Measurements from ENCODE around the gene FAU.

FAU gene

DNA sequence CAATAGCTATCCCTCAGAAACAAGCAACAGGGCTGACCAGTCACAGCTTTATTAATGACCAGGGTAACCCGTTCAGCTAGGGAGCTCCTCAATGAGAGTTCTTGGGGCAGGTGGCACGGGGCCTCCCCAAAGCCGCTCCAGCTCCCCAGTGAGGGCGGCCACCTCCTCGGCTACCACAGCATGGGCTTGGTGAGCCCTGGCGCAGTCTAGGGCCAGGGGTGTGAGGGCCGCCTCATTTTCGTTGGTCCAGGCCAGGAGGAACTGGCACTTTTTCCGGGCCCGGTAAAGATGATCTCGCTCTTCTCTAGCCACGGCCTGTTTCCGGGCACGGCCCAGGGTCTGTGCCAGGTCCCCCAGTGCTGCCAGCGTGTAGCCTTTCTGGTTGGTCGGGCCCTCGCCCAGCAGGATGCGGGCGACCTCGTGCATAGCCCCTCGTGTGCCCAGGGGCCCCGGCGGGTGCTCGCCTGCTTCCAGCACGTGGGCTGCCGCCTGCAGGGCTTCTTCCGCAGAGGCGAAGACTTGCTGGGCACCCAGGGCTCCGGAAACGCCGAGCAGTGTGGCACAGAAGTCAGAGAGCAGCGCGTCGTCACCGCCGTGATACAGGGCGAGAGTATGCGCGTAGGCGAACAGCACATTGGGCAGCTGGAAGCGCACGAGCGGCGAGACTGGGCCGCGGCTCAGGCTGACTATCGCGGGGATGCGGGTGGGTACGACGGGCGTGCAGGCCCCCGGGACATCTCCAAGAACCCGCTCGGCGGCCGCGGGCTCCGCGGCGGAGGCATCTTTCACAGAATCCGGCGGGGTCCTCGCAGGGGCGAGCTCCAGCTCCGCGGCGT is 5.3 kb downstream of the FAU start:
- peak overlapping the region; percentile 88 for H3K4me3 ChIP-seq (ENCODE audit: low read depth, low read length)
- no peaks in the 10 kb centered on the region for H3K9me3 ChIP-seq (ENCODE audit: control insufficient read depth, insufficient read depth, low read length)
- H3K4me1 ChIP-seq (ENCODE audit: control insufficient read depth, insufficient read depth, low read length) = peaks cover 3% of the 10 kb centered on the region
- peaks cover 38% of the 10 kb centered on the region for H3K36me3 ChIP-seq (ENCODE audit: control insufficient read depth, insufficient read depth, low read length)
- no peaks in the 10 kb centered on the region for H3K27me3 ChIP-seq (ENCODE audit: control insufficient read depth, insufficient read depth, low read length)
- peak overlapping the region; percentile 81 for H3K9ac ChIP-seq (ENCODE audit: low read depth, low read length)

GRCh38 chr11:65115361-65116082 is 6.4 kb downstream of the FAU start:
- Histone ChIP-seq H3K4me3 (ENCODE audit: low read depth, low read length) (no peak overlapping the region), H3K36me3 (ENCODE audit: control insufficient read depth, insufficient read depth, low read length) (peaks cover 37% of the 10 kb centered on the region), H3K9ac (ENCODE audit: low read depth, low read length) (no peak overlapping the region), H3K27me3 (ENCODE audit: control insufficient read depth, insufficient read depth, low read length) (no peaks in the 10 kb centered on the region), H3K4me1 (ENCODE audit: control insufficient read depth, insufficient read depth, low read length) (peaks cover 3% of the 10 kb centered on the region), H3K9me3 (ENCODE audit: control insufficient read depth, insufficient read depth, low read length) (no peaks in the 10 kb centered on the region)

DNA sequence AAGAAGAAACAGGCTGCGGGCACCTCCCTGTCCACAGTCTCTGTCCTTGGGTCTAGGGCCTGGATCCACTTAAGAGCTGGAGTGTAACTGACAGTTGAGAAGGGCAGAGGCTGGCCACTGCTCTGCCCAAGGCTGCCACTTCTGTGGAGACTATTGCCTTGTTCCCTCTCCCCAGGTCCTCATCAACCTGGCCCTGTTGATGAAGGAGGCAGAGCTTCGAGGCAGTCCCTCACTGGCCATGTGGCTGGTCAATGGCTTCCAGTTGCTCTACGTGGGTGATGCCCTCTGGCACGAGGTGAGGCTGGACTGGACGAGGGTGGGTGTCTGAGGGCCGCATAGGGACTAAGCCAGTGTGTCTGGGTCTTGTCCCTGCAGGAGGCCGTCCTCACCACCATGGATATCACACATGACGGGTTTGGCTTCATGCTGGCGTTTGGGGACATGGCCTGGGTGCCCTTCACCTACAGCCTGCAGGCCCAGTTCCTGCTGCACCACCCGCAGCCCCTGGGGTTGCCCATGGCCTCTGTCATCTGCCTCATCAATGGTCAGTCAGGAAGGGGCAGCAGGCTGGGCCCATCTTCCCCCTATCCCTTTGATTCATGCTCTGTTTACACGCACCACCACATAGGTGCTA is 7.3 kb downstream of the FAU start:
- peaks cover 3% of the 10 kb centered on the region for H3K4me1 ChIP-seq (ENCODE audit: control insufficient read depth, insufficient read depth, low read length)
- H3K36me3 ChIP-seq (ENCODE audit: control insufficient read depth, insufficient read depth, low read length) = peaks cover 29% of the 10 kb centered on the region
- no peaks in the 10 kb centered on the region for H3K27me3 ChIP-seq (ENCODE audit: control insufficient read depth, insufficient read depth, low read length)

GRCh38 chr11:65113839-65114238 is 8.1 kb downstream of the FAU start:
- peaks cover 27% of the 10 kb centered on the region for H3K36me3 ChIP-seq (ENCODE audit: control insufficient read depth, insufficient read depth, low read length)
- peaks cover 3% of the 10 kb centered on the region for H3K4me1 ChIP-seq (ENCODE audit: control insufficient read depth, insufficient read depth, low read length)
- no peaks in the 10 kb centered on the region for H3K9me3 ChIP-seq (ENCODE audit: control insufficient read depth, insufficient read depth, low read length)
- H3K27me3 ChIP-seq (ENCODE audit: control insufficient read depth, insufficient read depth, low read length) = no peaks in the 10 kb centered on the region
- H3K4me3 ChIP-seq (ENCODE audit: low read depth, low read length) = peak overlapping the region; percentile 76
- H3K9ac ChIP-seq (ENCODE audit: low read depth, low read length) = peak overlapping the region; percentile 47

More for the DNA sequence above, 7.3 kb downstream of the FAU start:
- H3K4me3 ChIP-seq (ENCODE audit: low read depth, low read length) = no peak overlapping the region
- H3K9ac ChIP-seq (ENCODE audit: low read depth, low read length) = no peak overlapping the region
- no peaks in the 10 kb centered on the region for H3K9me3 ChIP-seq (ENCODE audit: control insufficient read depth, insufficient read depth, low read length)

- Histone ChIP-seq H3K4me3 (ENCODE audit: low read depth, low read length) (peak overlapping the region; percentile 76), H3K27me3 (ENCODE audit: control insufficient read depth, insufficient read depth, low read length) (no peaks in the 10 kb centered on the region), H3K4me1 (ENCODE audit: control insufficient read depth, insufficient read depth, low read length) (peaks cover 3% of the 10 kb centered on the region), H3K36me3 (ENCODE audit: control insufficient read depth, insufficient read depth, low read length) (peaks cover 28% of the 10 kb centered on the region), H3K9me3 (ENCODE audit: control insufficient read depth, insufficient read depth, low read length) (no peaks in the 10 kb centered on the region), H3K9ac (ENCODE audit: low read depth, low read length) (peak overlapping the region; percentile 47)
Observed at GRCh38 chr11:65113361-65113756, 8.6 kb downstream of the FAU start.

DNA sequence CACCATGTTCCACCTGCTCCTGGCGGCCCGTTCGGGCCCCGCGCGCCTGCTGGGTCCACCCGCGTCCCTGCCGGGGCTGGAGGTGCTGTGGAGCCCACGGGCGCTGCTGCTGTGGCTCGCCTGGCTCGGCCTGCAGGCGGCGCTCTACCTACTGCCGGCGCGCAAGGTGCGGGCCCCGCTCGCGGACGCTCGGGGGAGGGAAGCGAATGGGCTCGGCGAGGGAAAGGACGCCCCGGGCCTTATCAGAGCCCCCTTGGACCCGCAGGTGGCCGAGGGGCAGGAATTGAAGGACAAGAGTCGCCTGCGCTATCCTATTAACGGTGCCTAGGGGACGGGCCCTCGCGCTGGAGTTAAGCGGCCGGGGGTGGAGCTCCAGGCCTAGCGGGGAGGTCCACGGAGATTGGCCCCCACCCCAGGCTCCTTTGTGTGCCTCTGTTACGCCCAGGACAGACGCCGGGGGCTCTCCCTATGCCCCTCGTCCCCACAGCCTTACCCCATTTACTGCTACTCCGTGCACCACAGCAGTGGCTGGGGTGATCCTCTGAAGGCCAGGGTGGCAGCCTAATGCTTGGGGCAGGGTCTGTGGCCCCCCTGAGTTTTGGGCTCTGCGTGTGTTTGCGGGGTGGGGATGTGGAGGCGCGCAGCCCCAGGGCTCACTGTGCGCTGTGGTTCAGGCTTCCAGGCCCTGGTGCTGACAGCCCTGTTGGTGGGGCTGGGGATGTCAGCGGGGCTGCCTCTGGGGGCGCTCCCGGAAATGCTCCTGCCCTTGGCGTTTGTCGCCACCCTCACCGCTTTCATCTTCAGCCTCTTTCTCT is 9.2 kb downstream of the FAU start:
- H3K4me1 ChIP-seq (ENCODE audit: control insufficient read depth, insufficient read depth, low read length) = peaks cover 3% of the 10 kb centered on the region
- H3K36me3 ChIP-seq (ENCODE audit: control insufficient read depth, insufficient read depth, low read length) = peaks cover 30% of the 10 kb centered on the region
- no peaks in the 10 kb centered on the region for H3K27me3 ChIP-seq (ENCODE audit: control insufficient read depth, insufficient read depth, low read length)
- H3K4me3 ChIP-seq (ENCODE audit: low read depth, low read length) = peak overlapping the region; percentile 76
- H3K9ac ChIP-seq (ENCODE audit: low read depth, low read length) = peak overlapping the region; percentile 87
- H3K9me3 ChIP-seq (ENCODE audit: control insufficient read depth, insufficient read depth, low read length) = no peaks in the 10 kb centered on the region

- peaks cover 3% of the 10 kb centered on the region for H3K4me1 ChIP-seq (ENCODE audit: control insufficient read depth, insufficient read depth, low read length)
- no peaks in the 10 kb centered on the region for H3K27me3 ChIP-seq (ENCODE audit: control insufficient read depth, insufficient read depth, low read length)
- H3K36me3 ChIP-seq (ENCODE audit: control insufficient read depth, insufficient read depth, low read length) = peaks cover 33% of the 10 kb centered on the region
- no peaks in the 10 kb centered on the region for H3K9me3 ChIP-seq (ENCODE audit: control insufficient read depth, insufficient read depth, low read length)
- peak within 1 kb of the TSS; percentile 76 for H3K4me3 ChIP-seq (ENCODE audit: low read depth, low read length)
- H3K9ac ChIP-seq (ENCODE audit: low read depth, low read length) = peak within 1 kb of the TSS; percentile 87
Observed at GRCh38 chr11:65111744-65112545, 10.0 kb downstream of the FAU start, which contains the start of gene TM7SF2. TM7SF2 (plus strand) TSS chr11:65111872; CDS start chr11:65112016, 144 bp downstream.

- H3K36me3 ChIP-seq (ENCODE audit: control insufficient read depth, insufficient read depth, low read length) = peaks cover 32% of the 10 kb centered on the region
- H3K9ac ChIP-seq (ENCODE audit: low read depth, low read length) = no peak overlapping the region
- no peaks in the 10 kb centered on the region for H3K9me3 ChIP-seq (ENCODE audit: control insufficient read depth, insufficient read depth, low read length)
- H3K4me3 ChIP-seq (ENCODE audit: low read depth, low read length) = peak overlapping the region; percentile 35
- peaks cover 3% of the 10 kb centered on the region for H3K4me1 ChIP-seq (ENCODE audit: control insufficient read depth, insufficient read depth, low read length)
- no peaks in the 10 kb centered on the region for H3K27me3 ChIP-seq (ENCODE audit: control insufficient read depth, insufficient read depth, low read length)
Observed at GRCh38 chr11:65111159-65111743, 10.7 kb downstream of the FAU start.

DNA sequence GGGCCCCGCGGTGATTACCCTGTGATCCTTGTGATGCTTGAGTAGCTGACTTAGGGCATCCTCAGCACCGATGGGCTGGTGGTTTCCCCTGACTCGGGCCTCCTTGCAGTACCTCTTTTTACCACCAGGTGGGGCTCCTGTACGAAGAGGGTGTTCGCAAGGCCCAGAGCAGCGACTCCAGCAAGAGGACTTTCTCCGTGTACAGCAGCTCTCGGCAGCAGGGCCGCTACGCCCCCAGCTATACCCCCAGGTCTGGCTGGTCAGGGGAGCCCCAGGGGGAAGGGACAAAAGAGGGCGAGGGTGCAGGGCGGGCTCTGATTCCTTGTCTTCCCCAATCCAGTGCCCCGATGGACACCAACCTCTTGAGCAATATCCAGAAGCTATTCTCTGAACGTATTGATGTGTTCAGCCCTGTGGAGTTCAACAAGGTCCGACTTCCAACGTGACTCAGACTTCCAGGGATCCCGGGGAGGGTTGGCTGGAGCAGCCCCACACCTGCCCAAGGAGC is 11.5 kb downstream of the FAU start:
- no peak overlapping the region for H3K9ac ChIP-seq (ENCODE audit: low read depth, low read length)
- H3K4me1 ChIP-seq (ENCODE audit: control insufficient read depth, insufficient read depth, low read length) = peaks cover 3% of the 10 kb centered on the region

More for the DNA sequence above, 11.5 kb downstream of the FAU start:
- Histone ChIP-seq H3K9me3 (ENCODE audit: control insufficient read depth, insufficient read depth, low read length) (no peaks in the 10 kb centered on the region), H3K36me3 (ENCODE audit: control insufficient read depth, insufficient read depth, low read length) (peaks cover 25% of the 10 kb centered on the region), H3K4me3 (ENCODE audit: low read depth, low read length) (no peak overlapping the region), H3K27me3 (ENCODE audit: control insufficient read depth, insufficient read depth, low read length) (no peaks in the 10 kb centered on the region)

Measured in iPS-15b (cell line).